GM12873 (cell line): ENCODE data around the gene IL34.

Experiments used
- TF ChIP-seq, protein P1 (sequence below): IDR thresholded peaks from 2 replicates; pipeline ENCODE4 v1.5.1; 2012; ENCODE audit warnings: low read depth, mild to moderate bottlenecking, moderate library complexity, low read length, control low read depth; ENCODE audit not compliant: insufficient read depth; ENCODE audit errors: missing control alignments

The IL34 gene

DNA sequence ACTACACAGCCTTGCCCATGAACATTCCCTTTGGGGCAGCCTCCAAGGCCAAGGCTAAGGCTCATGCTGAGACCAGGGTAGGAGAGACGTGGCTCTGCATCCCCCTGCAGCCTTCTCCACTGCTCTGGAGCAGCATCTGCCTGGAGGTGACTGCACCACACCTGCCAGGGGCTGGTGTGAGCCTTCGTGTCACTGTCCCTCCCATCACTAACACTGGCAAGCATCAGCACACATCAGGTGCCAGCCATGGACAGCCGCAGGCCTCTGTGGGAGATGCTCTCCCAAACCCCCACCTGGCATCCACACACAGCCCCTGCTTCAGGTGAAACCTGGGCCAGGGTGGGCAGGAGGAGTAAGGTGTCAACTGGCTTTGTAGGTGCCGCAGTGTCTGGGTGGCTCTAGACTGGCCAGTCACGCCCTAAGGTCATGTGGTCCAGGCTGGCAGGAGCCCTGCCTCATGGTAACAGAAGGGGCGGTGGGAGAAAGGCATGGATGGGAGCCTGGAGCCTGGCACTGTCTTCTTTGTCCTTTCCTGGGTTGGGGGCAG is 57.5 kb downstream of the IL34 start:
- TF ChIP-seq, protein P1, sequence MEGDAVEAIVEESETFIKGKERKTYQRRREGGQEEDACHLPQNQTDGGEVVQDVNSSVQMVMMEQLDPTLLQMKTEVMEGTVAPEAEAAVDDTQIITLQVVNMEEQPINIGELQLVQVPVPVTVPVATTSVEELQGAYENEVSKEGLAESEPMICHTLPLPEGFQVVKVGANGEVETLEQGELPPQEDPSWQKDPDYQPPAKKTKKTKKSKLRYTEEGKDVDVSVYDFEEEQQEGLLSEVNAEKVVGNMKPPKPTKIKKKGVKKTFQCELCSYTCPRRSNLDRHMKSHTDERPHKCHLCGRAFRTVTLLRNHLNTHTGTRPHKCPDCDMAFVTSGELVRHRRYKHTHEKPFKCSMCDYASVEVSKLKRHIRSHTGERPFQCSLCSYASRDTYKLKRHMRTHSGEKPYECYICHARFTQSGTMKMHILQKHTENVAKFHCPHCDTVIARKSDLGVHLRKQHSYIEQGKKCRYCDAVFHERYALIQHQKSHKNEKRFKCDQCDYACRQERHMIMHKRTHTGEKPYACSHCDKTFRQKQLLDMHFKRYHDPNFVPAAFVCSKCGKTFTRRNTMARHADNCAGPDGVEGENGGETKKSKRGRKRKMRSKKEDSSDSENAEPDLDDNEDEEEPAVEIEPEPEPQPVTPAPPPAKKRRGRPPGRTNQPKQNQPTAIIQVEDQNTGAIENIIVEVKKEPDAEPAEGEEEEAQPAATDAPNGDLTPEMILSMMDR: no peak

DNA sequence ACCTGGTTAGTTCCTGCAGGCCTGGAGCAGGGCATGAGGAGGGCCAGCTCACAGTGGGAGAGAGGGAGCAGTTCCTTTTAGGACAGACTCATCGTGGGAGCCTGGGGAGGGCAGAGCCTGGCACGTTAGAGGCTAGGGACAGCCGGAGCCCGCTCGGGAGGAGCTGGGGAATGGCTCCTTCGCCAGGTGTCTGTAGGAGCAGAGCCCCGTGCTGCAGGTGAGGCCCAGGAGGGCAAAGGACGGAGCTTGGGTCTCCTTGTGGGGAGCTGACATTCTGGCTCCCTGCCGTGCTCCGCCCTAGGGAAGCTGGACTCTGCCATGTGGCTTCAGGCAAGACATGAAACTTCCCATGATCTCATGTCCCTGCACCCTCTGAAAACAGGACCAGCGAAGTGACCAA is 58.2 kb downstream of the IL34 start:
- TF ChIP-seq, protein P1: no peak

DNA sequence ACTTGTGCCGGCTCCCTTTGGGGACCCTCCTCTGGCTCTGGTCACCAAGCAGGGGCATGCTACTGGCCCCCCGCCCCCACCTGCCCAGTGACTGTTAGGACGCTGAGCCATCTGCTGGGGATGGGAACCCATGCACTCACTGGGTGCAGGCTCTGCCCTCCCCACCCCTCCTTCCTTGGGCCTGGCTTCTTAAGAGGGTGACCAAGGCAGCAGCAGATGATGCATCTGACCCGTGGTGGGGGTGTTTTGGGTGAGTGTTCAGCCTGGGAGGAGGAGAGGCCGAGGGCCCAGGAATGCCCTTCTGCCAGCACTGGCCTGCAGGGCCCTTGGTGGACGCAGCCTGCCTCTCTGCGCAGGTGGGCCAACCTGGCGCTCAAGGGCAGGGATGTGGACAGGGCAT is 58.7 kb downstream of the IL34 start:
- TF ChIP-seq, protein P1: no peak

DNA sequence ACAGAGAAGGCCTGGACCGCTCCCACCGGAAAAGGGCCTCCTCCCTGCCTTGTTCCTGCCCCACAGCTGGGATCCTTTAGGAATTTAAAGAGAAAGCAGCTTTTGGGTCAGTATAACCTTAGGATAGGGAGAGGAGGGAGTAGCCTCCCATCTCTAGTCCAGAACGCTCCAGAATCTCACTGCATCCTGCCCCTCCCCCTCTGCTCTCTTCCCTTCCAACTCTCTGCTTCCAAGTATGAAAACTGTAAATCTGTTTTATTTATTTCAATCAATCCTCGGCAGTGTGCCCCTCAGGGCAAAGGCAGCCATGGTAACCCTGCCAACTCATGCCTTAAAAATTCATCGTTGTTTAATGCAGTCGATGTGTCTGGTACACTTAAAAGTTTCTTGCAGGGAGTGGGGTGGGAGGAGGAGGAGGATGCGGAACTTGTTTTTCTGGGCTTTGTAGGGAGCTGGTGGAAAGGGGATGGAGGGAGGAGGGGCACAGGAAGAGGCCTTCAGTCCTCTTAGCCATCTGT is 60.6 kb downstream of the IL34 start:
- TF ChIP-seq, protein P1: no peak

DNA sequence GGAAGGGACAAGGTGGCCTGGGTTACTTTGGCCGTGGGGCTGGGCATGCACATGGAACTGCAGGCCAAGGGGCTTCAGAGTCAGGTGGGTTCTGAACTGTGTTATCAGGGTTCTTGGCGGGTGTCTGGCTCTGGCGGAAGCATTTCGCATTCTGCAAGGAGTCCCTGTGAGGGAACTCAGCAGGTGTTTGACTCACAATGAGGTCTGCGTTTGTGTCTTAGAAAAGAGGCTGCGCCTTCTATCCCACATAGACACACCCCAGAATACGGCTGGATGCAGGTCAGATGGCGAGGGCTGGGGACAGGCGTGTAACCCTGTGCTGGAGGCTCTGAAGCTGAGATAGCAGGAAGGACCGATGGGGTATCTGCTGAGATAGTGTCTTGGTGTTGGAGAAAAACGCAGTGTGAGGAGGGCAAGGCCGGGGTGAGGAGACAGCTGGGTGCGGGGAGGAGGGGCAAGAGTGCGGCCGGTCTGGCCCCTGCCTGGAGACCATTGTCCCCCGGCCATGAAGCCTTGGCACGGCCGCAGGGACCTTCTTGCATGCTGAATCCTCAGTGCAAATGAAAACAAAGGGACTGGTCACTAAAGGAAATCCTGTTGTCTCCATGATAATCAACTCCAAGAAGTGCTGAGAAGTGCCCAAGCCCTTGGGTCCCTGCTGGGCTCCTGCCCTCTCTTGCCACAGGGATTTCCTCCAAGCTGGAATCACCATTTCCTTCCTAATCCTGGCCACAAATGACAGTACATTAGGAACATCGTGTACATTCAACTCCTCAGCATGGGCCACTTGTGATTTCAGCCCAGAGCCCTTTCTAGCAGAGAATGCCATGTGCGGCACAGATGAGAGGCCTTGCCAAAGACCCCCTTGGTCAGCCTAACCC is 62.2 kb downstream of the IL34 start:
- TF ChIP-seq, protein P1: no peak

DNA sequence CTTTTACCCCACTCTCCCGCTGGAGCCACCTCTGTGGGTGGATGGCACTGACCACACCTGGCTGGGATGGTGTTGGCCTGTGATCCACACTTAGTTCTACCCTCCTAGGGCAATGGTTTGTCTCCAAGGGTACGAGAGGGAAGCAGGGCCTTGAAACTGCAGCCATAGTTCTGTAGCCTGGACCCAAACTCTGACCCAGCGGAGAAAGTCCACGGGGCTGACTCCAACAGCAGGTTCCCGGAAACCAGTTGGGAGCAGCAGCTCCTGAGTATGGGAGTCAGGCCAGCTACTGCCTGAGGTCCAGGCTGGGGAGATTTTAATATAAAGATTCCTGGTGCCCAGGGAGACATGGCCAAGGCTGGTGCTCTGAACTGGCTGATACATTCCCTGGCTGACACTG is 63.1 kb downstream of the IL34 start:
- TF ChIP-seq, protein P1: no peak

DNA sequence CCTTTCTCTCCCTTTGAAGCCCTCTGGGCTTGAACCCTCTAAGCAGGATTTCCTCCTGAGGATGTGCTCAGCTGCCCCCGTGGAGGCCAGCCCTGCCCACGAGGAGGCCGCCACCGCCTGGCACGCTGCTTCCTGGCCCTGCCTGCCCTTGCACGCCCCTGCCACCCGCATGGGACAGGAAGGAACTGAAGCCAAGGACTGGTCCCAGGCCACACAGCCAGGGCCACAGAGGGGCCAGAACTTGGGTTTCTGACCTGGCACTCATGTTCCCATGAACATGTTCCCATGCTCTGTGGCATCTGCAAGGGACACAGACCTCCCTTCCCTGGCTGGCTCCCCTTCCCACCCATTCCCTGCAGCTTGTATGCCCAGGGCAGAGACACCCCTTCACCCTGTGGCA is 63.6 kb downstream of the IL34 start:
- TF ChIP-seq, protein P1: no peak
